Esophagus squamous epithelium (tissue), 5 donors: ENCODE measurements around the gene SULT2B1. TPM values are rescaled to one million over a fixed set of nuclear protein-coding genes. Genes with fewer than 3 reads are reported as not detected.
A peak's percentile ranks its signal among the peaks of the same experiment; 100 is the strongest.

ENCODE experiments used
- DNase-seq: peaks from one replicate; lab custom pipeline; 2025; lab: John Stamatoyannopoulos, UW
- H3K27ac ChIP-seq, 4 donors: fragments of 200-600 bp; sonication (generic); one replicate each; pipeline ENCODE4 v1.5.1; 2016 to 2019; ENCODE audit warnings: mild to moderate bottlenecking in 1 of 4
- H3K27me3 ChIP-seq, 4 donors: fragments of 200-600 bp; sonication (generic); 1 replicate in 3 of 4; 2 replicates in 1 of 4; pipeline versions ENCODE4 v1.5.1 to v1.6.0; 2017 to 2021; ENCODE audit warnings: antibody characterized with exemption in 1 of 4
- H3K36me3 ChIP-seq, 3 donors: fragments of 200-600 bp; sonication (generic); one replicate each; pipeline ENCODE4 v1.5.1; 2016 to 2019
- H3K4me1 ChIP-seq, 3 donors: fragments of 200-600 bp; sonication (generic); one replicate each; pipeline ENCODE4 v1.5.1; 2017 to 2019
- H3K4me3 ChIP-seq, 4 donors: fragments of 200-600 bp; sonication (generic); 1 replicate in 3 of 4; 2 replicates in 1 of 4; pipeline ENCODE4 v1.5.1; 2016 to 2019; ENCODE audit warnings: mild to moderate bottlenecking in 2 of 4, moderate library complexity in 1 of 4
- H3K9me3 ChIP-seq, 3 donors: fragments of 200-600 bp; sonication (generic); one replicate each; pipeline ENCODE4 v1.5.1; 2016 to 2019
- POLR2A ChIP-seq, 4 donors: fragments of 450-650 bp; IDR thresholded peaks; one replicate each; pipeline ENCODE4 v1.6.1; 2017; ENCODE audit warnings: antibody characterized with exemption in 4 of 4, mild to moderate bottlenecking in 4 of 4, moderate library complexity in 3 of 4
- WGBS, 2 donors: methylation state at CpG; one replicate each; pipeline ENCODE4 v1.1.5; 2018; 5-methylcytosine and 5-hydroxymethylcytosine counted together
- intact Hi-C: fragments of 100-400 bp; cut with DNase I; formaldehyde crosslinking; loops from one replicate; pipeline ENCODE4 v1.15.0; 2022
- total RNA-seq, 4 donors: library from RNA; depleted of rRNA; stranded (reverse); fragments of >200 nt; gene quantifications; one replicate each; pipeline ENCODE4 v1.1.0, GENCODE V29; 2016
- TF ChIP-seq, protein P1 (sequence below), 6 experiments: fragments of 450-650 bp in 4 of 6; fragments of 200-600 bp in 2 of 6; sonication (generic) in 2 of 6; IDR thresholded peaks; one replicate each; pipeline ENCODE4 v1.5.1; 2016 to 2019; ENCODE audit warnings: antibody characterized with exemption in 6 of 6, mild to moderate bottlenecking in 4 of 6, moderate library complexity in 4 of 6
- donor health status: DM: yes; HTN: yes; CAD: no.

Gene SULT2B1
- total RNA-seq, 4 donors from 2014 or later: 84.8 to 253 (median 150) TPM

DNA sequence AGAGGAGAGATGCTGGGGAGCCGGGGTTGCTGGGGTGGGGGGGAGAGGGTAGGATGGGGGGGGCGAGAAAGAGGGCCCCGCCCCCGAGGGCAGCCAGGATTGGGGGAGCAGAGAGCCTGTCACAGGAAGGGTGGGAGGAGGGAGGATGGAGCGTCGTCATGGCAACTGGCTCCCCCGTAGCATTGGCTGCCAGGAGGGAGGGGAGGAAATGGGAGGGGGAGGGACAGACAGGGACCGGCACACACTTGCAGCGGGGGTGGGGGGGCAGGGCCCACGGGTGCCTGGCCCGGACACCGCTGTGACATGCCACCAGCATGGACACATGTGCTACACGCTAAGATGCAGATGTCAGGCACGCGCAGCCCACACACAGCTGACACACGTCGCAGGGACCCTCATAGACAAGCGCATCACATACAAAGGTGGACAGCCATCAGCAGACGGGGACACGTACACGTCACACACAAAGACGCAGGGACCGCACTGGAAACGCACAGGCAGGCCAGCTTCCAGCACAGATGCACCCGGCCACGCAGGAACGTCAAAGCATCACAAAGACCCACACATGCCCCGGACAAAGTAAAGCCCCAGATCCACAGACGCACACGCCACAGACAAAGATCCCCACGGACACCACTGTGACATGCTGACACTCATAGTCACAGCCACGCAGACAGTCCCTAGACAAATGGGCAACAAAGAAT is 40.0 kb upstream of the SULT2B1 start, which contains the start of gene LMTK3:
Gene LMTK3 (minus strand): TSS at position 36 of the 704 bp plus-strand sequence. CDS start 259 bp downstream, outside the sequence.
- H3K4me3 ChIP-seq: peak within 1 kb of the TSS; percentile 1 to 52 (median 17)
- WGBS, 2 donors: 9 to 18% methylated on average over 16 to 27 of the region's 32 CpGs
- TF ChIP-seq, protein P1, sequence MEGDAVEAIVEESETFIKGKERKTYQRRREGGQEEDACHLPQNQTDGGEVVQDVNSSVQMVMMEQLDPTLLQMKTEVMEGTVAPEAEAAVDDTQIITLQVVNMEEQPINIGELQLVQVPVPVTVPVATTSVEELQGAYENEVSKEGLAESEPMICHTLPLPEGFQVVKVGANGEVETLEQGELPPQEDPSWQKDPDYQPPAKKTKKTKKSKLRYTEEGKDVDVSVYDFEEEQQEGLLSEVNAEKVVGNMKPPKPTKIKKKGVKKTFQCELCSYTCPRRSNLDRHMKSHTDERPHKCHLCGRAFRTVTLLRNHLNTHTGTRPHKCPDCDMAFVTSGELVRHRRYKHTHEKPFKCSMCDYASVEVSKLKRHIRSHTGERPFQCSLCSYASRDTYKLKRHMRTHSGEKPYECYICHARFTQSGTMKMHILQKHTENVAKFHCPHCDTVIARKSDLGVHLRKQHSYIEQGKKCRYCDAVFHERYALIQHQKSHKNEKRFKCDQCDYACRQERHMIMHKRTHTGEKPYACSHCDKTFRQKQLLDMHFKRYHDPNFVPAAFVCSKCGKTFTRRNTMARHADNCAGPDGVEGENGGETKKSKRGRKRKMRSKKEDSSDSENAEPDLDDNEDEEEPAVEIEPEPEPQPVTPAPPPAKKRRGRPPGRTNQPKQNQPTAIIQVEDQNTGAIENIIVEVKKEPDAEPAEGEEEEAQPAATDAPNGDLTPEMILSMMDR (IDR thresholded peaks at IDR 0.05): no peak

DNA sequence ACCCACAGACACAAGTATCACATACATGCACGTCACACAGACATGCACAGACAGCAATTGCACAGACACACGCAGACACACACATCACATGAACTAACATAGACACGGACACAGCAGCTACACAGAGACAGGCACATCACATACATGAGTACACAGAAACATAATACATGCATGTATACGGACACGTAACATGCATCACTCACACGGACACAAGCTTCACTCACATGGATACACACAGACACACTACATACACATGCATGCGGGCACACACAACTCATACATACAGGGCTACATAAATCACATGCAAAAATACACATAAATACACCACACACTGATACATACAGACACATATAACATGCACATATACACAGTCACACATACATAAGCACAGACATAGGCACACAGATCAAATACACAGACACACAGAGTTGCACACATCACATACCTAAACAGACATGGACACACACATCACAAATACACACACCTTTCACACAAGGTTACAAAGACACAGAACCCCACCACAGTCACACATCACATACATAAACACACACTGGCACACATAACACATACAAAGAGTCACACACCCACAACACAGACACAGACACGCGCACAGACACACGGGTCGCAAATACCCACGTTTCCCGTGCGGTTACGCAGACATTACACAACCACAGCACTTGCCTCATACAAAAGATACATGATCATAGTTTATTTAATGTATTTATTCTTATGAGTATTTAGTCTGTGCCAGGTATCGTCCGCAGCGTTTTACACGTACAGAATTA is 39.3 kb upstream of the SULT2B1 start:
- intact Hi-C loops: no loop called here
- 32 to 34% methylated on average over 19 of the region's 19 CpGs for WGBS, 2 donors
- Histone ChIP-seq H3K36me3 (no peaks in the 10 kb centered on the region), H3K27ac (no peak overlapping the region), H3K27me3 (peaks cover 5 to 52% (median 11%) of the 10 kb centered on the region in 4 donors), H3K9me3 (no peaks in the 10 kb centered on the region), H3K4me3 (peak overlapping the region in 3 of 4 donors; percentile 60 to 75 (median 66)), H3K4me1 (peaks cover 14 to 43% (median 17%) of the 10 kb centered on the region in 3 donors)
- TF ChIP-seq, protein P1 (IDR thresholded peaks at IDR 0.05): no peak
- no peak for TF ChIP-seq POLR2A (IDR thresholded peaks at IDR 0.05)
- DNase-seq: no peak

More for the DNA sequence above, 40.0 kb upstream of the SULT2B1 start, which contains the start of gene LMTK3:
- peaks cover 5 to 52% (median 11%) of the 10 kb centered on the region in 4 donors for H3K27me3 ChIP-seq
- H3K36me3 ChIP-seq: no peaks in the 10 kb centered on the region
- no peak within 1 kb of the TSS for H3K27ac ChIP-seq
- intact Hi-C loops: no loop called here
- no peak for DNase-seq
- H3K9me3 ChIP-seq: no peaks in the 10 kb centered on the region
- peaks cover 14 to 43% (median 17%) of the 10 kb centered on the region in 3 donors for H3K4me1 ChIP-seq

DNA sequence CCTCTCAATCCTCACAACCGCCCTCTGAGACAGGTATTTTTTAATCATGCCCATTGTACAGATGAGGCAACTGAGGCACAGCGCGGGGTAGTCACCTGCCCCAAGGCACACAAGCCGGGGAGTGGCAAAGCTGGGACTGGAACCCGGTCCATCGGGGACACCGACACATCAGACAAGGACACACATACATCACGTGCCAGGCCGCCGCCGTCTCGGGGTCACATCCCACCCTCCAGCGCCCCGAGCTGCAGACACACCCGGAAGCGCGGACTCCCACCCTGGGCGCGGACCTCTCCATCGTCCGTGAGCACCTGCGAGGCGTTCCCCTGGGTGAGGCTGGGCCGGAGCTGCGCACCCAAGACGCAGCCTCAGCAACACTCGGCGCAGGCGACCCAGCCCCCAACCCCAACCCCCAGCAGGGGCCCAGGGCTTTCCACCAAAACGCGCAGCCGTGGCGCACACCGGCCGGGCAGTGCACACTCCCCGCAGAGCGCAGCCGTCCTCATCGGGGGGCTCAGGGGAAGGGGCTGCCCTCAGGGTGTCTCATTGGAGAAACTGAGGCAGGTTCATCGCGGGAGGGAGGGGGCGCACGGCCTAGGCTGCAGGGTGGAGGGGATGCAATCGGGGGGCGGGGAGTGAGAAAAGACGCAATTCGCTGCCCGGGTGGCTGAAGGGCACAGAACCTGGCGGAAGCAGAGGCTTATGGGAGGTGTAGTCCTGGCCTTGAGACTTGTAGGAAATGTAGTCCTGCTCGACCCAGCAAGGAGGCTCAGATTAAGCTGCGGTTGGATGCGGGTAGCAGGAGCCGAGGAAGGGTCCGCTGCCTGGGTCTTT is 38.5 kb upstream of the SULT2B1 start:
- peak overlapping the region in 3 of 4 donors; percentile 15 to 45 (median 33) for H3K27ac ChIP-seq
- H3K9me3 ChIP-seq: no peaks in the 10 kb centered on the region
- peak overlapping the region; percentile 60 to 75 (median 63) for H3K4me3 ChIP-seq
- TF ChIP-seq POLR2A (IDR thresholded peaks at IDR 0.05): peak in 1 of 4 donors; percentile 18
- TF ChIP-seq, protein P1 (IDR thresholded peaks at IDR 0.05): no peak
- peaks cover 5 to 52% (median 11%) of the 10 kb centered on the region in 4 donors for H3K27me3 ChIP-seq
- intact Hi-C loops: no loop called here
- 3 to 4% methylated on average over 8 to 15 of the region's 54 CpGs for WGBS, 2 donors
- H3K4me1 ChIP-seq: peaks cover 14 to 43% (median 17%) of the 10 kb centered on the region in 3 donors
- no peak for DNase-seq
- H3K36me3 ChIP-seq: no peaks in the 10 kb centered on the region

DNA sequence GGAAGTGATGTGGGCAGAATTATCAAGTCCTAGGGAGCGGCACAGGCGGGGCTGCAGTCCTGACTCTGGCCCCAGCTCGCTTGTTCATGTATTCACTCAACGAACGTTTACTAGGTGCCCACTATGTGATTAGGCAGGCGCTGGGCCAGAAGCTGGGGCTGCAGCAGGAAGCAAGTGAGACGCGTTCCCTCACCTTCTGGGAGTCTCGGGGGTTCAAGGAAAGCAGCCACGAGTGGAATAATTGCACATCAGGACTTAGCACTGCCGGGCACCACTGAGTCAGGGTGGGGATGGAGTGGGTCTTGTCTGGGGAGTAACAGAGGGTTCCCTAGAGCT is 37.9 kb upstream of the SULT2B1 start:
- Histone ChIP-seq H3K4me3 (peak overlapping the region; percentile 60 to 75 (median 63)), H3K36me3 (no peaks in the 10 kb centered on the region), H3K27ac (no peak overlapping the region), H3K27me3 (peaks cover 5 to 50% (median 11%) of the 10 kb centered on the region in 4 donors), H3K4me1 (peaks cover 14 to 43% (median 17%) of the 10 kb centered on the region in 3 donors), H3K9me3 (no peaks in the 10 kb centered on the region)
- WGBS, 2 donors: 35 to 46% methylated on average over 10 to 11 of the region's 11 CpGs
- intact Hi-C loops: no loop called here
- no peak for DNase-seq
- TF ChIP-seq, protein P1 (IDR thresholded peaks at IDR 0.05): no peak
- TF ChIP-seq POLR2A (IDR thresholded peaks at IDR 0.05): no peak
